ENCODE measurements around the gene SF3B1.

GRCh38 chr2:197359859-197360258 lies 75.0 kb downstream of the SF3B1 start:
- TF ChIP-seq CTCF (conservative IDR thresholded peaks at IDR 0.05; ENCODE audit: low read length), result peak; percentile 55
- TF ChIP-seq EZH2phosphoT487 (IDR thresholded peaks at IDR 0.05; ENCODE audit: borderline replicate concordance), result no peak
